Endothelial cell of hepatic sinusoid (primary cell): ENCODE measurements around the gene MTO1.
"Not testable (repeated sequence)": the region's sequence is repeated elsewhere in the genome, so short reads cannot be mapped to it uniquely, and the experiment has no call there.

Experiments used
- in situ Hi-C: cut with HindIII; loops from 2 replicates; pipeline ENCODE4 v1.10.0; 2017; ENCODE audit warnings: low sequenced_read_pairs

The MTO1 gene, protein sequence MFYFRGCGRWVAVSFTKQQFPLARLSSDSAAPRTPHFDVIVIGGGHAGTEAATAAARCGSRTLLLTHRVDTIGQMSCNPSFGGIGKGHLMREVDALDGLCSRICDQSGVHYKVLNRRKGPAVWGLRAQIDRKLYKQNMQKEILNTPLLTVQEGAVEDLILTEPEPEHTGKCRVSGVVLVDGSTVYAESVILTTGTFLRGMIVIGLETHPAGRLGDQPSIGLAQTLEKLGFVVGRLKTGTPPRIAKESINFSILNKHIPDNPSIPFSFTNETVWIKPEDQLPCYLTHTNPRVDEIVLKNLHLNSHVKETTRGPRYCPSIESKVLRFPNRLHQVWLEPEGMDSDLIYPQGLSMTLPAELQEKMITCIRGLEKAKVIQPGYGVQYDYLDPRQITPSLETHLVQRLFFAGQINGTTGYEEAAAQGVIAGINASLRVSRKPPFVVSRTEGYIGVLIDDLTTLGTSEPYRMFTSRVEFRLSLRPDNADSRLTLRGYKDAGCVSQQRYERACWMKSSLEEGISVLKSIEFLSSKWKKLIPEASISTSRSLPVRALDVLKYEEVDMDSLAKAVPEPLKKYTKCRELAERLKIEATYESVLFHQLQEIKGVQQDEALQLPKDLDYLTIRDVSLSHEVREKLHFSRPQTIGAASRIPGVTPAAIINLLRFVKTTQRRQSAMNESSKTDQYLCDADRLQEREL

DNA sequence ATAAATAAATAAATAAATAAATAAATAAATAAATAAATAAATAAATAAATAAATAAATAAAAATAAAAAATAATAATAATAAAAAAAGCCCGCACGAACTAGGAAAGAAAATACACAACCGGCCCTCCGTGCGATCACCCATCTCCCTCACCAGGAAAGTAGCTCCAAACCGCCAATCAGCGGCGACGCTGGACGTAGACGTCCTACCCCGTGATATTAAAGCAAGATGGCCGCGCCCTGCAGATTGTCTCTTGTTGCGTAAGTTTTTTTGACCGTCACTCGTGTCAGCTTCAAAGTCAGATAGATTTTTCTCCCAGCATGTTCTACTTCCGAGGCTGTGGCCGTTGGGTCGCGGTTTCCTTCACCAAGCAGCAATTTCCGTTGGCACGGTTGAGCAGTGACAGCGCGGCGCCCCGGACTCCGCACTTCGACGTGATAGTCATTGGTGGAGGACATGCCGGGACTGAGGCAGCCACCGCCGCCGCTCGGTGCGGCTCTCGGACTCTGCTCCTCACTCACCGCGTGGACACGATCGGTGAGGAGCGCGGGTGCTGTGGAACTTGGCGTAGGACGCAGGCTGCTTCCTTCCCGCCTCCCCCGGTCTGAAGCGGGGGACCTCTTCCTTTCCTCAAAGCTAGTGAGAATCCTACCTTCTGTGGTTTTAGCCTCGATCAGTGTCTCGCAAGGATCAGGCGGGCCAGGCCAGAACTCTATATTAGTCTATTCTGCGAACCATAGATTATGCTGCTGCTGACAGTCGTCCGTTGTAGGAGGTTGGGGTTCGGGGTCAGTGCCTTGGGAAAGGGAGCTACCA, at the start of gene MTO1:
Gene MTO1 (plus strand): TSS at position 201 of the 814 bp plus-strand sequence. CDS start 118 bp downstream, at position 319.
- in situ Hi-C loops, result no loop called here

DNA sequence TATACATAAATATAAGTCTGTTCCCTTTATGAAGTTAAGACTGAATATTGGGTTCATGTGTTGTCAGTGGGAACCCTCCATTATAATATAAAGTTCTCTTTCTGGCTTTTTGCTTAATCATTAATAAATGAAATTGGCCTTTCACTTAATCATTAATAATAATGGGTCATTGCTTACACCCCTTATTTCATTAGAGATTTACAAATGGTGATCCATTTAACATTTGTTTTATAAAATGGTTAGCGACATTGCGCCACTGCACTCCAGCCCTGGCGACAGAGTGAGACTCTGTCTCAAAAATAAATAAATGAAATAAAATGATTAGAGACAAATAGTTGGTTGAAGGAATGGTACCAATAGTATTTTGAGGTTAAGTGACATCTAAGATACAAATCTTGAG, 48.4 kb upstream of the MTO1 start:
- in situ Hi-C loops, result loop anchor here (5.0 kb wide), 2 partner anchors 84 to 86 kb away; no protein-coding TSS in a partner anchor

DNA sequence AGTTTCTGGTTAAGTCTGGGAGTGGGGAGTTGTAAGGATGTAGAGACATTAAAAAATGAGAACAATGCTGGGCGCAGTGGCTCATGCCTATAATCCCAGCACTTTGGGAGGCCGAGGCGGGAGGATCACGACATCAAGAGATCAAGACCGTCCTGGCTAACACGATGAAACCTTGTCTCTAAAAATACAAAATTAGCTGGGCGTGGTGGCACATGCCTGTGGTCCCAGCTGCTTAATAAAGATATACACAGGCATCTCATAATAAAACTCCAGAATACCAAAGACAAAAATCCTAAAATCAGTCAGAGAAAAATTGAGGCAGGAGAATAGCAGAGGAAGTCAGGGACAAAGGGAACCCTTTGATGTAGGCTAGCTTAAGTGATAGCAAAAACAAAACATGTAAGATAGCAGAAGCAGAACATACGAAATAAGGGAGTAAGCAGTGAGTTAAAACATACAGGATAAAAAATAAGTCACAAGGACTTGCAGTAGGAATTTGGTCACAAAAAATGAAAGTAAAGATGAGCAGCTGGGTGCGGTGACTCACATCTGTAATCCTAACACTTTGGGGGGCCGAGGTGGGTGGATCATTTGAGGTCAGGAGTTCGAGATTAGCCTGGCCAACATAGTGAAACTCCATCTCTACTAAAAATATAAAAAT, 43.3 kb upstream of the MTO1 start:
- in situ Hi-C loops, result loop anchor here (5.0 kb wide), 1 partner anchor 224 kb away; no protein-coding TSS in a partner anchor

DNA sequence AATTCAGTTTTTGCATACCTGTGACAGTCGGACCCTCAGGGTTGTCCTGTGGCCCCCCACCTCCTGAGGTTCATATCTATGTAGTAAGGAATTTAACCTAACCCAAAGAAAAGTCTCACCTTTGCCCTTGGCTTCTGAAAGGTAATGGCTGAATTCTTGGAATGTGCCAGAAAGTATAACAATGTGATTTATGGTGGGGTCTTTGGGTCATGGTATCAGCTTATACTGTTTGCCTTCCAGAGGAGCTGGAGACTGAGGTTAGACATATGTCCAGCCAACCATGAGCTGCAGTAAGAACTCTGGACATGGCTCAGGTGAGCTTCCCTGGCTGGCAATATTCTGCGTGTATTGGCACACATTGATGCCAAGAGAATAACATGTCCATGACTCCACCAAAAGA, 40.0 kb upstream of the MTO1 start:
- in situ Hi-C loops, result no loop called here

DNA sequence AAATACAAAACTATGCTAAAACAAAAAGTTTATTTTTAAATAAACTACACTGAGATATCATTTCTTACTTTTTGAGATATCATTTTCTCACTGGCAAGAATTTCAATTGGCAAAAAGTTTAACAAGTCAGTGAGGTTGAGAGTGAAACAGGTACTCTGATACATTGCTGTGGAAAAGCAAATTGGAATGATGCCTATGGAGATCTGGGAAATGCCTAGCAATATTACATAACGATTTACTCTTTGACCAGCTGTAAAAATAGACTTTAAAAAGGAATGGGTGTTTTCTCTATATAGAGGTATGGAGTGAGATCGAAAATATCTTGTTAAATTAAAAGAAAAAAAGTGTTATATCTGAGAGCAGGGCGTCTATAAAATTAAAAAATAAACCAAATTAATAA, 26.3 kb upstream of the MTO1 start:
- in situ Hi-C loops, result no loop called here

DNA sequence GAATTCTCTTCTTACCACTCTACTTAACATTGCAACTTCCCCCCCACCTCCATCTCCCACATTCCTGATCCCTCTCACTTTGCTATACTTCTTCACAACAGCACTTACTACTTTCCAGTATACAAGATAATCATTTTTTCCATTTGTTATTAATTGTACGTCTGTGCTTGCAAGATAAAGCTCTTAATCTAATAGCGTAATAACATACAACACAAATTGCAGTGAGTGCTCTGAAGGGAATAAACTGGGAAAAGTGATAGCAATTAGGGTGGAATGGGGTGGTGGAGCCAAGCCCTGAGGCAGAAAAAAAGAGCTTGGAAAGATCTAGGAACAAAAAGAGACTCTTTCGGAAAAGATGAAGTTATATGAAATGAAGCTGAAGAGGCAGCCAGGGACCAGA, 18.0 kb upstream of the MTO1 start:
- in situ Hi-C loops, result no loop called here

DNA sequence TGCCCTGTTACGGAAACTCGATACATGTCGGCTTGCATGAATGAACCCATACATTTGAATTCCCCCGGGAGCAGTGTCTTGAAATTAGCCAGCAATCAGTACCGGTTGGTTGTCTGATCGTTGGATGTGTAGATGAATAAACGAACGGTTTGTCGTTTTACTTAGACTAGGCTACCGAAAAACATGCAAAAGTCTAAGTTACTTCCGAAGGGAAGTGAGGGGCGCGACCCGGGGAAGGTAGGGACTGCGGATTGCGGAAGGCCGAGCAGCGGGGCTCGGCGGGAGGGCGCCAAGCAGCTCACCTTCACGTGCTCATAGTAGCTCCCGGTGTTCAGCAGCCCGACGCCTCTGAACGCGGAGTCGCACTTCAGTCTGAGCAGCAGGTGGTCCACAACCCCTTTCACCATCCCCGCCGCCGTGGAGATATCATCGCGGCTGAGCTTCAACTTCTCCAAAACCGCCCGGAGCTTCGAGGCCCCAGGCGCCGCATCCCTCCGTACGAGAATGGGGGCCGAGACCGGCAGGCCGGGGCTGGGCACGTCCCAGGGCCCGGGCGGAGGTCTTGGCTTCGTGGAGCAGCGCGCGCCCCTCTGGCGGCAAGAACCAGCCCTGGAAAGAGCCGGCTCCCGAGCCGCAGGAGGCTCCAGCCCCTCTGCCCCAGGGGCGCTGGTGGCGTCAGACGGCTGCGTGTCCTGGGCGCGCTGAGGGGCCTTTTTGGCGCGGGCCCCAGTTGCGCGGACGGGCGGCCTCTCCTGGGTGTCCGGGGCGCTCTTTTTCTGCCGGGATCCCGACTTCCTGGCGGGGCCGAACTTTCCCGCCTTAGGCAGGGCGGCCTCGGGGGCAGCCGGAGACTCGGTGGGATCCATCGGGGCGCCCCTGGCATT, 10.1 kb upstream of the MTO1 start:
- in situ Hi-C loops, result no loop called here

DNA sequence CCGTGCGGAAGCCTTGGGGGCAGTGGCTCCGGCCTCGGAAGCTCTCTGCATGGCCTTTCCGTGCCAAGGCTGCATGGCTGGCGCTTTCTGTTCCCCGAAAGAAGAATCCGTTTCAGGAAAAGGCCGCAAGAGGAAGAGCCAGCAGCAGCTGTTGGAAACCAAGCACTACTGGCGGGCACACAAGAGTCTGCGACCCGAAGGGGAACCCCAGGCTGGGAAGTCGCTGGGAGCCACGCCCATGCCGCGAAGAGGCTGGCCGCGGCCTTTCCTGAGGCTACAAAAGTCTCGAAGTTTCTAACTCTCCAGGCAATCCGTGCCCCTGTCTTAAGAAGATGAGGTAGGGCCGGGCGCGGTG, 9.5 kb upstream of the MTO1 start, which contains the start of gene CGAS:
Gene CGAS (minus strand): TSS at position 191 of the 355 bp plus-strand sequence. CDS start 116 bp downstream, at position 75.
- in situ Hi-C loops, result no loop called here

DNA sequence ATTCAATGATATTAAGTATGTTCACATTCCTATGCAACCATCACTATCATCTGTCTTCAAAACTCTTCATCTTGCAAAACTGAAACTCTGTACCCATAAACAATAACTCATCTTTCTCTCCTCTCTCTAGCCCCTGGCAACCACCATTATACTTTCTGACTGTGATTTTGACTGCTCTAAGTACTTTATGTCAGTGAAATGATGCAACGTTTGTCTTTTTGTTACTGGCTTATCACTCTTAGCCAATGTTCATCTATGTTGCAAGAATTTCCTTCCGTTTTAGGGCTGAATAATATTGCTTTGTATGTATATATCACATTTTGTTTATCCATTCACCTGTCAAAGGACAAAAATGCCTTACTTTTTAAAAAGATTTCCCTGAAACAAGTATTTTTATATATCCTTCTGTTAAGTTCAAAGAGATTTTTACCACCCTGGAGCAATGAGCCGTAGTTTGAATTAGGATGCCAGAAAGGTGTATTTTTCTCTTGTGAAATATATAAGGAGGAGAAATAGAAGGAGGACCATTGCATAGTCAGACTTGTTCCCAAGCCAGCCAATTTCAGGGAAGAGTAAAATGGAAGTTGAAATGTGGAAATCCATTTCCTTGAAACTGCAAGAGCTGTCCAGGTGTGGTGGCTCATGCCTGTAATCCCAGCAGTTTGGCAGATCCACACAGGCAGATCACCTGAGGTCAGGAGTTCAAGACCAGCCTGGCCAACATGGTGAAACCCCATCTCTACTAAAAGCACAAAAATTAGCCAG, 5.5 kb upstream of the MTO1 start:
- in situ Hi-C loops, result no loop called here

DNA sequence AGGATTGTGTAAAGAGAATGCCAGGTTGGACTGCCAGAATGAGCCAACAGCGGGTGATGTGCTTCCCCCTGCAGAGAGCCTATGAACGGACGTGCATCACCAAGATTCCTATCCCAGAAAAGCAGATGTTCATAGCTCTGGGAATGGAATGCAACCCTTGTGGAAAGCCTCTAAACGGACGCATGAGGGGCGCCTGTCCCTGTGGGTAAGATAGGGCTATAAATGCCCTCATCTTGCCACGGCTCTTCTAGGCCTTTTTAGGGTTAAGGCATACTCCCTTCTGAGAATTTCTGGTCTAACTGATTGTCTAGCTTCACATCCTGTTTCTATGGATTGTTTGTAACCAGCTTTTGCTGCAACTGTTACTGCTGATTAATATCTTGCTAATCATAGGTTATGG, 2.1 kb upstream of the MTO1 start:
- in situ Hi-C loops, result not testable (repeated sequence)

DNA sequence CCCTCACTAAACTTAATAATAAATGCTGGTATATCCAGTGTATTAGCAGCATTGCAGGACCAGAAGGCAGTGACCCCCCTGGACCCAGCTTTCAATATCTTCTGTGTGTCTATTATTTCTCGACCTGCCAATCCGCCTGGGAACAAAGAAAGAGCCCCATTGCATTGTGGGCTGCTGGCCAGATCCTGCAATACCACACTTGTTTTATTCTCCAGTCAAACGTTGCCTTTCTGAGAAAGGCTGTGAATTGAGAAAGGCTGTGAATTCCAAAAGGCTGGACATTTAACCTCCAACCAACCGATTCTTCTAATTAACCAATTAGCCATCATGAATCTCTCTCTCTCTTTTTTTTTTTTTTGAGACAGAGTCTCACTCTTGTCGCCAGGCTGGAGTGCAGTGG, 1.5 kb upstream of the MTO1 start:
- in situ Hi-C loops, result no loop called here

DNA sequence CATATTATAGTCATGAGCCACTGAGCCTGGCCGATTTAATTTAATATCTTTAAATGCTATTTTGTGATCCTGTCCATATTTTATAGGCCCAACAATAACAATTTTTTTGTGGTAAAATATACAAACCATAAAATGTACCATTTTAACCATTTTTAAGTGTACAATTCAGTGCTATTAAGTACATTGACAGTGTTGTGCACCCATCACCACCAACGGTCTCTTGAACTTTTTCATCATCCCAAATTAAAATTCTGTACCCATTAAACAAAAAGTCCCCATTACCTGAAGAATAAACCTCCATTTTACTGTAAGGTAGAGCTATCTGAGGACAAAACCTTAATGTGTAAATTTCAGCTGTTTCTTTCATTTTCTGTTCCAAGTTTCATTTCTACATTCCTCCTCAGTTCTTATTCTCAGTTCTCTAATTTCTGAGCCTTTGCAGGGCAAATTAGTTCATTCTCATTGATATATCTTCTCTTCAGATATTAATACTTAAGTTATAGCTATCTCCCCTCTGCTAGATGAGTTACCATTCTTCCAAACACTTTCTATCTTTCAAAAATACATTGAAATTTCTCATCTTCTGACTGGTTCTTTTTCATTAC, 10.3 kb downstream of the MTO1 start:
- in situ Hi-C loops, result no loop called here

DNA sequence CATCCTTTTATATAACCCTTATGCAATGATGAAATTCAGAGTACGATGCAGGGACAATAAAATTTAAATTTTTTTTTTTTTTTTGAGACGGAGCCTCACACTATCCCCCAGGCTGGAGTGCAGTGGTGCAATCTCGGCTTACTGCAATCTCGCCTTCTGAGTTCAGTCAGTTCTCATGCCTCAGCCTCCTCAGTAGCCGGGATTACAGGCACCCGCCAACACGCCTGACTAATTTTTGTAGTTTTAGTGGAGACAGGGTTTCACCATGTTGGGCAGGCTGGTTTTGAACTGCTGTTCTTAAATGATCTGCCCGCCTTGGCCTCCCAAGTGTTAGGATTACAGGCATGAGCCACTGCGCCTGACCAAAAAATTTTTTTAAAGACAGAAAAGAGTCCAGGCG, 15.2 kb downstream of the MTO1 start:
- in situ Hi-C loops, result no loop called here

DNA sequence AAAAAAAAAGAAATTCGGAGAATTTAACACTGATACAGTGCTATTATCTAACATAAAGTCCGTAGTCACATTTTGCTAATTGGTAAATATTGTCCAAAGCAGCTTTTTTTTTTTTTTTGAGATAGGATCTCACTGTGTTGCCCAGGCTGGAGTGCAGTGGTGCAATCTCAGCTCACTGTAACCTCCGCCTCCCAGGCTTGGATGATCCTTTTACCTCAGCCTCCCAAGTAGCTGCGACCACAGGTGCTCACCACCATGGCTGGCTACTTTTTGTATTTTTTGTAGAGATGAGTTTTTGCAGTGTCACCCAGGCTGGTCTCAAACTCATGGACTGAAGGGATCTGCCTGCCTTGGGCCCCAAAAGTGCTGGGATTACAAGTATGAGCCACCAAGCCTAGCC, 15.9 kb downstream of the MTO1 start:
- in situ Hi-C loops, result no loop called here

DNA sequence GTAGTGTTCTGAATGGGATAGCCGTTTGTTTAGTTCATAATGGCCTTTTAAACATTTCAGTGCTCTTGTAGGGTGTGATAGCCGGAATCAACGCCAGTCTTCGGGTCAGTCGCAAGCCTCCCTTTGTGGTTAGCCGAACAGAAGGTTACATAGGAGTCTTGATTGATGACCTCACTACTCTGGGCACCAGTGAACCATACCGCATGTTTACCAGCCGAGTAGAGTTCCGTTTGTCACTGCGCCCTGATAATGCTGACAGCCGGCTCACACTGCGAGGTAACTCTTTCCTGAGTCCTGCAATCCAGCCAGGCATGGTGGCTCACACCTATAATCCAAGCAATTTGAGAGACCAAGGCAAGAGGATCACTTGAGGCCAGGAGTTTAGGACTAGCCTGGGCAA, 20.4 kb downstream of the MTO1 start:
- in situ Hi-C loops, result no loop called here

DNA sequence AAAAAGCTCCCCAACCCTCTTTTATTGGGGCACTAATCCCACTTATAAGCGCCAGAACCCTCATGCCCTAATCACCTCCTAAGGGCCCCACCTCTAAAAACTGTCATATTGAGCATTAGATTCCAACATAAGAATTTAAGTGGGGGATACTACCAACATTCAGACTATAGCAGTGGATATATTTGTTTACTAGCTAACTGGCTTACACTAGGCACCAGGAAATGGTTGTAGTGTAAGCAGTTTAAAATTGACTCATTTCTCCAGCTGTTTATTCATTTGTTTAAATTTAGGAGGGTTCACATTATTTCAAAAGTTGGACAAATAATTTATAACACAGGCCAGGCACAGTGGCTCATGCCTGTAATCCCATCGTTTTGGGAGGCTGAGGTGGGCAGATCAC, 22.9 kb downstream of the MTO1 start:
- in situ Hi-C loops, result no loop called here

DNA sequence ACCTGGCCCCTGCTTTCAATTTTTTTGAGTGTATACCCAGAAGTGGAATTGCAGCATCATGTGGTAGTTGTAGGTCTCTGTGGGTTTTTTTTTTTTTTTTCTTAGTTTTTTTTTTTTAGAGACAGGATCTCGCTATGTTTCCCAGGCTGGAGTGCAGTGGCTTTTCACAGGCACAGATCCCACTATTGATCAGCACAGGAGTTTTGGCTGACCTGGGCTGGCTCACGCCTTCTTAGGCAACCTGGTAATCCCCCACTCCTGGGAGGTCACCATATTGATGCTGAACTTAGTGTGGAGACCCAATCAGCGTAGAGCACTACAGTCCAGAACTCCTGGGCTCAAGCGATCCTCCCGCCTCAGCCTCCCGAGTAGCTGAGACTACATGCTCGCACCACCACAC, 25.9 kb downstream of the MTO1 start:
- in situ Hi-C loops, result no loop called here

DNA sequence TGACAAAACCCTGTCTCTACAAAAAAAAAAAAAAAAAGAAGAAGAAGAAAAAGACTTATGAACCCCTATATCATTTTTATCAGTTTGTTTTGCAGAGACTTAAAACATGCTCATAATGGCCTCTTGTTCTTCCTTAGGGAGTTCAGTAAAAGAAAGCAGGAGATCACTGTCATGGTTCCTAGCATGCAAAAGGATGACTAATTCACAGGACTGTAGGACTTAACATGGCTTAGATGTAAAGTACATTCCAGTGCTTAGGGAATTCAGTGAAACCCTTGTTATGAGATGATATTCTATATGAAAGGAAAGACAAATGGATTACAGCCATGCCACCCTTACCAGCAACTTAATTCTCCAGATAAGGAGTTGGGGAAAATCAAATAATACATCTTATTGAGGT, 29.8 kb downstream of the MTO1 start:
- in situ Hi-C loops, result no loop called here

DNA sequence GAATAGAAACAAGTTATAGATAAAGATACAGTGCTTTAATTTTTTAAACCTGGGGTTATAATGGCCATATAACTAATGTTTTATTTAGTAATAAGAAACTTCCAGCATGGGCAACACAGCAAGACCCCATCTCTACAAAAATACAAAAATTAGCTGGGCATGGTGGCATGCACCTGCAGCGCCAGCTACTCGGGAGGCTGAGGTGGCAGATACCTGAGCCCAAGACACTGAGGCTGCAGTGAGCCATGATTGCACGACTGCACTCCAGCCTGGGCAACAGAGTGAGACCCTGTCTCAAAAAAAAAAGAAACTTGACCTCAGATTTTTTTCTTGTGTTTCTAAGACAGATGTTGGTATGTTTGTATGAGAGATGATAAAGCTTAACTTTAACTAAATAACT, 36.4 kb downstream of the MTO1 start:
- in situ Hi-C loops, result loop anchor here (5.0 kb wide), 1 partner anchor 86 kb away; no protein-coding TSS in a partner anchor
